ENCODE measurements around the gene PTGFR.

Gene PTGFR

DNA sequence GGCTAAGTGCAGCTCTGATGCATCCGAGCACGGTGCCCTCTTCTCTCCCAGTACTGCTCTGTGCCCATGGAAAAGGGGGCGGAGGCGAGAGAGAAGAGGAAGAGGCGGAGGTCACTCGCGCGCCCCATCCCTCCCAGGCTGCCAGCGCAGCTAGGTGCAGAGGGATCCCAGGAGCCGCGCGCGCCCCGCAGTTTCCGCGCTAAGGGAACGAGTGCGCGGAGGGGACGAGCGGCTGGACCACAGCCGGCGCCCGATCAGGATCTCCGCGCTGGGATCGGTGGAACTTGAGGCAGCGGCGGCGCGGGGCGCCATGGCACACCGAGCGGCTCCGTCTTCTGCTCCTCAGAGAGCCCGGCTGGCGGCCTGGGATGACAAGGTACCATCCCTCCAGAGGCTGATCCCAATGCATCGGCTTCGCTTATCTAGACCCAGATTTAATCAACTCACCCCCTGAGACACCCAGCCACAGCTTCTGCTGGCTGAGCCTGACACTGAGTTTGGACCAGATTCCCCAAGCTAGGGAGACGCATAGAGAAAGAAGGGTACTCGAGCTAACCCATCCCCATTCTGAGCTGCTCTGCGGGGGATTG is at the start of gene PTGFR:
Gene PTGFR (plus strand): TSS at position 114 of the 590 bp plus-strand sequence. CDS start 1,770 bp downstream, outside the sequence.
- peak; percentile 55 for DNase-seq

DNA sequence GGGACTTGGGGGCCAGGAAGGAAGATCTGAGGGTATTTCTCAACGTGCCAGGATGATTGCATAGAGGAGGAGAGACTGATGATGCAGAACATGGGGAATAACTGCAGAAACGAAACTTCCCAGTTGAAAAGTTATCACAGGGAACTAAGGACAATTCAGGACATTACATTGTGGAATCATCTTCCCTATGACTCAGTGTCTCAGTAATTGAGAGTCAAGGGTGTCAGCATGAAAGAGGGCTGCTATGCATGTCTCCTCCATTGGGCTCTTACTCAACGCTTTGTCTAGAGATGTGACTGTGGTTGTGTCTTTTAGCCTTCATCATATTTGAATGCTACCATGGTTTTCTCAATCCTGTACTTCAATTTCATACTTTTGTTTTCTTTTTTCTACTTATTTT is 48.9 kb upstream of the PTGFR start:
- DNase-seq, result peak; percentile 74

DNA sequence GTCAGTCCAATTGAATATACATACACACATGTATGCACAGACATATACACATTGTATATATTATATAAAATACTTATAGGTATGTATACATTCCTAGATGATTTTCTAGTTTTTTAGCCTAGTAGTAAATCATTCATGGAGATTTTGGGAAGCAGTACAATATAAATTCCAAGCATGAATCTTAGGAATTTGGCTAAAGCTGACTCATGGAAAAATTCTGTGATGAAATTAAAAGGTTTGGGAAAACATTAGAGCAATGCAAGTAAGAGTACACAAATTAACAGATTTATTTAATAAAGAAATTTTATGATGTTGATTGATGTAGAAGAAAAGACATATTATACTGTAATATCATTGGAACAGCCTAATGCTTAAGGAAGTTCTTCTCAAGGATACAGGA is 43.7 kb upstream of the PTGFR start:
- DNase-seq, result peak; percentile 52

DNA sequence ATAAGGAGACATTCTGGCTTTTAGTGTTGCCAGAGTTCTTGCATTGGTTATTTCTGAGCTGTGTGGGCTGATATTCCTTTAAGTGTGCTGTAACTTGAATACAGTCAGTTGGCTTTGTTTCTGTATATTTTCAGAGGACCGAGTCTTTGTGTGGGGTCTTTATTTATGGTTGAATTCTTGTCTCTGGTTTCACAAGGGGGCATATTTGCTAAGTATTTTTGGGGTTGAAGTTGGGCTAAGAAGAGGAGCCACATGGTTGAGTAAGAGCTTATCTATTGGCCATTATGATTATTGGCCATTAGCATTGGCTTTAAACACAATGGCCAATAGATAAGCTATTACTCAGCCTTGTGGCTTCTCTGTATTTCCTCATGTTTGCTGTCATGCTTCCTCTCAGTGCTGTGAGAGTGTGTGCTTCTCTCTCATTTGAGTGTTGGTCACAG is 26.3 kb upstream of the PTGFR start:
- DNase-seq, result no peak

DNA sequence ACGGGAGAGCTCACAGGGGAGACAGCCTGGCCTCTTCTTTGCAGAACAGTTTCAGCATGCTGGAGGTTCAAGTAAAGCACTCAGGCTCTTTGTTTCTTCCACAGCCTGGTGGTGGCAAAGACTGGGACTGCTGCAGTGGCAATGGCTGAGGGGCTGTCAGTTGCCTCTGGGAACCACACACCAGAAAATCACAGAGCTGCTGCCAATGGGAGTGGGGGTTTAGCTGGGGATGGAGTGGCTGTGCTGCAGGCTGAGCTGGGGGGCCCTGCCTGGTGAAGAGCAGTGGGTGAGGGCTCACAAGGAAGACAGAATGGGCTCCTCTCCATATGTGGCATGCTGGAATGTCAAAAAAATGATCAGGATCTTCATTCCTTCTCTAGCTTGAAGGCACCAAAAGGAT is 25.6 kb upstream of the PTGFR start:
- DNase-seq, result no peak

GRCh38 chr1:78468521-78468920 is 22.3 kb upstream of the PTGFR start:
- DNase-seq, result no peak

DNA sequence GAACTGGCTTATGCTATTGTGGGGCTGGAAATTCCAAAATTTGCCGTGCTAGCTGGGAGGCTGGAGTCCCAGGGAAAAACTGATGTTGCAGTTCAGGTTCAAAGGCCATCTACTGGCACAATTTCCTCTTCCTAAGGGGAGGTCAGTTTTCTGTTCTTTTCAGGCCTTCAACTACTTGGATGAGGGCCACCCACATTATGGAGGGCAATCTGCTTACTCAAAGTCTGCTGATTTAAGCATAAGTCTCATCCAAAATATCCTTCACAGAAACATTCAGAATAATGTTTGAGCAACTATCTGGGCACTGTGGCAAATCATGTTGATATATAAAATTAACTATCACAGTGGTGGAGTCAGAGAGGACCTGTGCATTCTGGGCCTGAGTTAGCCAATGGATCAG is 21.2 kb upstream of the PTGFR start:
- no peak for DNase-seq

DNA sequence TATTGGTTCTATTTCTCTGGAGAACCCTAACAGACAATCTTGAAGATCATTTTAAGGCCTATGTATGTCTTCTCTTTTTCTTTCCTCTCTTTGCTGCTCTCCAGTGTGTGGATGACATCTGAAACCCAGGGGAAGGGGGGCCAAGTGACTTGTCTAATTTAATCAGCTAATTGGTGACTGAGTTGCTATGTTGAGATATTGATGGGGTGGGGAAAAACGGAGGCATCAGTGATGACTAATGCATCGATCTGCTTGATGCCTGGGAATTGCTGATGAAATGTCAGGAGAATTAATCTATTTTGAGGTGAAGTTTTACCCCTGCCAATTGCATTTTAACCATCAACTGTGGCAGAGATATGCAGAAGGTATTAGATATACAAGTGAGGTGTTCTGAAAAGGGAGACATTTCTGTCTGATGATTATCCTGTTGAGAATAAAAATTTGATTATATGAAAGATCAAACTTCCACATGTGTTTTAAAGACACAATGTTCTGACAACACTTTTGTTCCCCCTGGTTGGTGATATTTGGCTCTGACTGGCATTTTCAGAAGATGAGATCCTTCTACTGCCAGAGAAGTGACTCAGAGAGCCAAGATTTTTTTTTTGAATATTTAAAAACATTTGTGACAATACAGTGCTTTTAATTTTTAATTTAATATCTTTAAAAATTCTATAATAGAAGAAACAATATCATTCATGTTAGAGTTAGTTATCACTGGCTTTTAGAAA is 18.7 kb upstream of the PTGFR start:
- DNase-seq, result no peak

DNA sequence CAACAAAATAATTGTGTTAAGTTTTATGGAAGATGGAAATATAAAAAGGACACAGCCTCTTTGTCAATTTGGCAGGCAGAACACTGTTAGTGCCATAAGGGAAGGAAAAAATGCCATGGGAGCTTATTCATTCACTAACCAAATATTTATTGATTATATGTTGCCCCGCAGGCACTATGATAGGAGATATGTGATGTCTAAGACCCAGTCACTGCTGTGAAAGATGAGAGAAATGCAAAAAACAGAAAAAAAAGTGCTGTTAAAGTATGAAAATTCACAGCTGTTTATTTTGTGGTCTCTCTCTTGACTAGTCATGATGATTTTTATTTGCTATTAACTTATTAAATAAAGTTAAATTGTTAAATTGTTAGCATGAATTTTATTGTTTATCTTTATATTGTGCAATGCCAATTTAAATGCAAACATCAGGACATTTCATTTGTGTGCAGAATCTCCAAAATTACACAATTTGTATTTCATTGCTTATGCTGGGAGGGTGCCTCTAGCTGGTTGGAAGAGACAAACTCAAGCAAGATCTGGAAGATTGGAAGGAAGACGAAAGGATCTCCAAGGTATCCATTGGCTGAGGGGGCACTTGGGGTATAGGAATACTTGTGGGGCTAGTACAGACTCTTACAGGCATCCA is 17.8 kb upstream of the PTGFR start:
- no peak for DNase-seq

- no peak for DNase-seq
Measured at GRCh38 chr1:78474092-78474491, 16.7 kb upstream of the PTGFR start.

GRCh38 chr1:78475888-78476610 is 14.7 kb upstream of the PTGFR start:
- no peak for DNase-seq

- DNase-seq, result peak; percentile 78
Measured at GRCh38 chr1:78483903-78484302, 6.9 kb upstream of the PTGFR start.

- DNase-seq, result peak; percentile 83
Measured at GRCh38 chr1:78491451-78492071, 787 bp downstream of the PTGFR start.

GRCh38 chr1:78492386-78492950 is 1.7 kb downstream of the PTGFR start:
- DNase-seq, result peak; percentile 75

GRCh38 chr1:78493451-78493850 is 2.7 kb downstream of the PTGFR start:
- peak; percentile 49 for DNase-seq

- peak; percentile 73 for DNase-seq
Measured at GRCh38 chr1:78497201-78497600, 6.4 kb downstream of the PTGFR start.

- no peak for DNase-seq
Measured at GRCh38 chr1:78500529-78500928, 9.8 kb downstream of the PTGFR start.

DNA sequence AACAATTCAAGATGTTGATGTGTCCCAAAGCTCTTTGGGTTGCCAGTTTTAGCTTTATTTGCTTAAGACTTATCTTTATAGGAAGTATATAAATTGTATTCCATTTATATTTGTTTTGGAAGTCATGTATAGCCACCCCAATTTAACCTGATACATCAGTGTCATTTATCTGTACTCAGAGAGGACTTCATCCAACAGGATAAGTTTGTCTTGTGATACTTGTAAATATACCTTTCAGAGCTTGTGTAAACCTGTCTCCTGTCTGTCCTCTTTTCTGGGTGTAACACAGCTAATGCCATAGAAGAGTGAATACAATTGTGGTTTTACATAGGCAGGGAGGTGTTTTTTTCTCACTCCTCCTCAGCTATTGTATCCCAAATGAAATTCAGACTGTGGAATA is 10.4 kb downstream of the PTGFR start:
- no peak for DNase-seq

DNA sequence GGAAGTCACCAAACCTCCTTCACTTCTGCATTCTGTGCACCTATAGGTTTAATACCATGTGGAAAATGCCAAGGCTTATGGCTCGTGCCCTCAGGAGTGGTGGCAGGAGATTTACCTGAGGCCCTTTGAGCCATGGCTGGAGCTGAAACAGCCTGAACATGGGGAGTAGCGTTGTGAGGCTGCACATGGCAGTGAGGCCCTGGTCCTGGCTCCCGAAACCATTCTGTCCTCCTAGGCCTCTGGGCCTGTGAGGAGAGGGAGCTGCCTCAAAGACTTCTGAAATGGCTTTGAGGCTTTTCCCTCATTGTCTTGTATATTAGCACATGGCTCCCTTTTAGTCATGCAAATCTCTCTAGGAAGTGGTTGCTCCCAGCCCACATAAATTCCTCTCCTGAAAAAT is 20.6 kb downstream of the PTGFR start:
- DNase-seq, result no peak

GRCh38 chr1:78516716-78517115 is 25.9 kb downstream of the PTGFR start:
- DNase-seq, result no peak

GRCh38 chr1:78519446-78519845 is 28.7 kb downstream of the PTGFR start:
- DNase-seq, result peak; percentile 46

GRCh38 chr1:78520216-78520615 is 29.4 kb downstream of the PTGFR start:
- peak; percentile 21 for DNase-seq

- no peak for DNase-seq
Measured at GRCh38 chr1:78520843-78521242, 30.1 kb downstream of the PTGFR start.

Measured in fibroblast of skin of right biceps (primary cell).